Right hindlimb (tissue), 1 donor: ENCODE data around the gene GALNT17.
"Not testable (repeated sequence)": the region's sequence is repeated elsewhere in the genome, so short reads cannot be mapped to it uniquely, and the experiment has no call there.

Experiments used
- DNase-seq: peaks from one replicate; pipeline ENCODE4 v3.0.0-alpha.2; 2018

The GALNT17 gene

DNA sequence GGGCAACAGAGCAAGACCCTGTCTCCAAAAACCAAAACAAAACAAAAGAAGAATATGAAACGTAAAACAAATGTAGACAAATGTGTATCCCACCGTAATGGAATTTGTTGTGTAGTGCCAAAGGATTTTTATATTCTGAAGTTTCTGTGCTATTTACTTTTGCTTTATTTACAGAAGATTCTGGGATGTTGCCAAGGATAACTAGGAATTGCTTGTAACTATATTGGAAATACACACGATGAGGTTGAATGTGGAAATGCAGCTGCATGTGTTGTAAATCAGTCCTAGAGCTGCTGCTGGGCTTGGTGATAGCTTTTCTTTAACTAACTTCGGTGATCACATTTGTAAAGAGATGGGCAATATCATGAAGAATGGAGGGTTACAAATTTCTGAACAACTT is 39.5 kb downstream of the GALNT17 start:
- DNase-seq: no peak

DNA sequence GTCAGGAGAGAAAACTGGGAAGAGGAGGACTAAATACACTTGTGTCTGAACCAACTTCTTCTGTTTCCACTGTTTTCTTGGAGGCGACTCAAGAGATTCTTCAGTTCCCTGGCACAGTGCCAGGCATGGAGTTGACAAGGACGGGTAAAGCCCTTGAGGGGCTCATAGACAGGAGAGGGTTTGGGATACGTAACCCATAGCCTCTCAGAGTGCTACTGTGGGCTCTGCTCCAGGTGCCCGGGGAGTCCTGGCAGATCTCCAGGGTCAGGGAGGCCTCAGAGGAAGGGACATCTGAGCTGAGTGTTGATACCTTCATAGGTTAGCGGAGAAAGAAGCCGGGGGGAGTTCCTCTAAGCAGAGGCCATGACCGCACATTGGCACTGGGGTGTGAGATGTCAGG is 42.0 kb downstream of the GALNT17 start:
- no peak for DNase-seq

GRCh38 chr7:71182438-71182935 is 50.5 kb downstream of the GALNT17 start:
- DNase-seq: no peak

DNA sequence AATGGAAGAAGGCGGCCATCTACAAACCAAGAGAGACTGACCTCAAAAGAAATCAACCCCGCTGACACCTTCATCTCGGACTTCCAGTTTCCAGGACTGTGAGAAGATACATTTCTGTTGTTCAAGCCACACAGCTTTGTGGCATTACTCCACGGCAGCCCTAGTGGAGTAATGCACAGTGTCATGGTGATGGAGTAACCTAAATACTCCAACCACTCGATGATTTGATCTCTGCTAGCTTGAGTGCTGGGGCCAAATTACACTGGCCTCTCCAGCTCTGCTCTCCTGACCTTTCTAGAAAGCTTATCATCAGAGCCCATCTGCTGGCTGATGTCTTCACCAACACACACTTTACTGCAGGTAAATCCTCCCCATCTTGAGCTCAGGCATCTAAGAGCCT is 52.2 kb downstream of the GALNT17 start:
- no peak for DNase-seq

DNA sequence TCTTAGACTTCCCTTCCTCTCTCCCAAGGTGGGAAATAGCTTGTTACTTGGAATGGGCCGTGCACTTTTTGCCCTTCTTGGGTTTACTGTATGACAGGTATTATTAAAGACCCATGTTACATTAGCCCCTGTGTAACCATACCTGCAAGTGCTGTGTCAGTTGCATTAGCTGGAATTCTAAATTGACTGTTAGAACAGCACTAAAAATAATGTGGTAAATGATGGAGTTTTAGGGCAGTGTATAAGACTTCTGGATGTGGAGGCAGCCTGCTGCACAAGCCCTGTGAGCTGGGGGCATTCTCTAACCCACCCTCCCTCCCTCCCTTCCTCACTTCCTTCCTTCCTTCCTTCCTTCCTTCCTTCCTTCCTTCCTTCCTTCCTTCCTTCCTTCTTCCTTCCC is 52.7 kb downstream of the GALNT17 start:
- DNase-seq: no peak

- no peak for DNase-seq
Measured at GRCh38 chr7:71186535-71187057, 54.7 kb downstream of the GALNT17 start.

DNA sequence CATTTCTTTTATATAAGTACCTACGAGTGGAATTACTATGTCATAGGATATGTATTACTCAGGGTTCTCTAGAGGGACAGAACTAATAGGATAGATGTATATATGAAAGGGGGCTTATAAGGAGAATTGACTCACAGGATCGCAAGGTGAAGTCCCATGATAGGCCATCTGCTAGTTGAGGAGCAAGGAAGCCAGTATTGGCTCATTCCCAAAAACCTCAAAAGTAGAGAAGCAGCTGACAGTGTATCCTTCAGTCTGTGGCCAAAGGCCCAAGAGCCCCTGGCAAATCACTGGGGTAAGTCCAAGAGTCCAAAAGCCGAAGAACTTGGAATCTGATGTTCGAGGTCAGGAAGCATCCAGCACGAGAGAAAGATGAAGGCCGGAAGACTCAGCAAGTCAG is 59.8 kb downstream of the GALNT17 start:
- no peak for DNase-seq

GRCh38 chr7:71193099-71193810 is 61.3 kb downstream of the GALNT17 start:
- no peak for DNase-seq

GRCh38 chr7:71198391-71198790 is 66.4 kb downstream of the GALNT17 start:
- no peak for DNase-seq

GRCh38 chr7:71198887-71199286 is 66.9 kb downstream of the GALNT17 start:
- DNase-seq: no peak

GRCh38 chr7:71206184-71206583 is 74.2 kb downstream of the GALNT17 start:
- DNase-seq: no peak

- DNase-seq: no peak
Measured at GRCh38 chr7:71208881-71209280, 76.9 kb downstream of the GALNT17 start.

- not testable (repeated sequence) for DNase-seq
Measured at GRCh38 chr7:71209484-71209883, 77.5 kb downstream of the GALNT17 start.

DNA sequence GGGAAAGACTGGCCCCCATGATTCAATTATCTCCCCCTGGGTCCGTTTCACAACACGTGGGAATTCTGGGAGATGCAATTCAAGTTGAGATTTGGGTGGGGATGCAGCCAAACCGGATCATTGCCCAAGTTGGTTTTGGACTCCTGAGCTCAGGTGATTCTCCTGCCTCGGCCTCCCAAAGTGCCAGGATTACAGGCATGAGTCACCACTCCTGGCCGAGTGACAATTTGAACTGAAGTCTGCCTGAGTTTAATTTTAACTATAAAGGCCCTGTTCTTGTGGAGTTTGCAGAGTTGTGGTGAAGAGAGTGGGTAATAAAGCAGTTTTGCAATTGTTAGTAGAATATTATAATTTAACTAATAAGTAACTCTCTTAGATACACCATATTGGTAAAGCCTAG is 78.3 kb downstream of the GALNT17 start:
- DNase-seq: no peak

- DNase-seq: not testable (repeated sequence)
Measured at GRCh38 chr7:71212433-71212832, 80.5 kb downstream of the GALNT17 start.

GRCh38 chr7:71216211-71216610 is 84.3 kb downstream of the GALNT17 start:
- no peak for DNase-seq

GRCh38 chr7:71220210-71220695 is 88.3 kb downstream of the GALNT17 start:
- no peak for DNase-seq

- DNase-seq: no peak
Measured at GRCh38 chr7:71221049-71221448, 89.1 kb downstream of the GALNT17 start.

GRCh38 chr7:71221549-71221948 is 89.6 kb downstream of the GALNT17 start:
- no peak for DNase-seq

- DNase-seq: no peak
Measured at GRCh38 chr7:71227126-71227525, 95.2 kb downstream of the GALNT17 start.

GRCh38 chr7:71229148-71229547 is 97.2 kb downstream of the GALNT17 start:
- no peak for DNase-seq

GRCh38 chr7:71229699-71230098 is 97.8 kb downstream of the GALNT17 start:
- no peak for DNase-seq

GRCh38 chr7:71235253-71235652 is 103.3 kb downstream of the GALNT17 start:
- DNase-seq: no peak

DNA sequence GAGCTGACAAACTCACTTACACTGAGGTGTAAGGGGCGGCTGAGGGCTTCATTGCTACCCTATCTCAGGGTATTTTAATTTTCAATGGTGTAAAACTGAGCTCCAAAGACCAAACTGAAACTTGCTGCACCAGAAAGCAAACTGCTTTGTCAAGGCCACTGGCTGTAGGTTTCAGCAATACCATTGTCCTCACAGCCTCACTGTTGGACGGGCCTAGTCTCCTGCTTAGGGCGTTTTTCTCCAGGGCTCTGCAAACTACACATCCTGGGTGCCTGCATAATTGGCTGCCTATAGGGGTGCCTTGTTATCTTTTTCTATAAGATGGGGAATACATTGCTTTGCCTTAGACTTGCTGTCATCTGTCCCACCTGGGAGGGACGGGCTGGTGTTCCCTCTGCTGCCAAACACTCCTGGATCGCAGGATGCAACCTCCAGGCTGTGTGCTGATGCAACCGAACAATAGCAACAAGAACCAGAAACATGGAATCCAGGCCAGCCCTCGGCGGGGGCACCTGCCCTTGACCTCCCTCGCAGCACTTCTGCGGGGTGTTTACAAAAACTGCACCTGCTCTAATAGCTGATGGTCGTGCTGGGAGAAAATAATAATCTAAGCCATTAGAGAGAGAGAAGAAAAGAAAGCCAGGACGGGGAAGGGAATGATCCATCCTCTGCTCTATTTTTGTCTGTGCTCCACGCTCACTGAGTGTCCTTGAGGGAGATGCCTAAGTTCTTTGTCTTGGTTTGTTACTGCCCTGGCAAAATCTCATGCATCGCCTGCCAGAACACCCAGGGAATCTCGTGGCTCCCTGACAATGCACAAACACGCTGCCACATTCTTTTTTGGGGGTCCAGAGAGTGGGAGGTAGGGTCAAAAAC is 104.5 kb downstream of the GALNT17 start:
- no peak for DNase-seq
